IPS DF 6.9 (cell line): ENCODE results near the gene DNM3.

Experiments
- DNase-seq: peaks from one replicate; pipeline ENCODE4 v3.0.0-alpha.2; 2013; ENCODE audit warnings: low read depth, low spot score
- H3K27ac ChIP-seq: one replicate; pipeline ENCODE4 v1.5.1; 2013; ENCODE audit warnings: low read length, control low read depth
- H3K27me3 ChIP-seq: 2 replicates; pipeline ENCODE4 v1.6.1; 2013; ENCODE audit warnings: mild to moderate bottlenecking, low read length; ENCODE audit not compliant: control insufficient read depth, insufficient read depth
- H3K36me3 ChIP-seq: 2 replicates; pipeline ENCODE4 v1.6.1; 2013; ENCODE audit warnings: low read length; ENCODE audit not compliant: control insufficient read depth, insufficient read depth
- H3K4me1 ChIP-seq: 2 replicates; pipeline ENCODE4 v1.6.1; 2013; ENCODE audit warnings: low read length; ENCODE audit not compliant: control insufficient read depth, insufficient read depth
- H3K4me3 ChIP-seq: 2 replicates; pipeline ENCODE4 v1.5.1; 2013; ENCODE audit warnings: mild to moderate bottlenecking, low read length
- H3K9me3 ChIP-seq: 2 replicates; pipeline ENCODE4 v1.6.1; 2013; ENCODE audit warnings: low read length, inconsistent platforms; ENCODE audit not compliant: control insufficient read depth, insufficient read depth
- WGBS: extraction: QIAGEN DNeasy Blood & Tissue Kit; methylation state at CpG from one replicate; pipeline ENCODE4 v1.1.7; 2013; ENCODE audit warnings: mixed read lengths, missing lambda C conversion rate; ENCODE audit not compliant: insufficient read length, insufficient coverage; 5-methylcytosine and 5-hydroxymethylcytosine counted together

The DNM3 gene

GRCh38 chr1:172252321-172252720 lies 411.0 kb downstream of the DNM3 start:
- Histone ChIP-seq H3K4me3 (no peak overlapping the region), H3K27me3 (no peaks in the 10 kb centered on the region), H3K27ac (no peak overlapping the region), H3K4me1 (peaks cover 2% of the 10 kb centered on the region; the same call in 1 of the 2 replicates), H3K36me3 (no peaks in the 10 kb centered on the region), H3K9me3 (no peaks in the 10 kb centered on the region)
- no peak for DNase-seq
- no CpG with 5 or more reads among the region's 4 CpGs for WGBS

GRCh38 chr1:172252958-172253357 lies 411.7 kb downstream of the DNM3 start:
- H3K36me3 ChIP-seq: no peaks in the 10 kb centered on the region
- H3K9me3 ChIP-seq: no peaks in the 10 kb centered on the region
- no peak for DNase-seq
- H3K27ac ChIP-seq: no peak overlapping the region
- no CpG with 5 or more reads among the region's 2 CpGs for WGBS
- H3K27me3 ChIP-seq: no peaks in the 10 kb centered on the region
- H3K4me3 ChIP-seq: no peak overlapping the region
- H3K4me1 ChIP-seq: peaks cover 2% of the 10 kb centered on the region; the same call in 1 of the 2 replicates

DNA sequence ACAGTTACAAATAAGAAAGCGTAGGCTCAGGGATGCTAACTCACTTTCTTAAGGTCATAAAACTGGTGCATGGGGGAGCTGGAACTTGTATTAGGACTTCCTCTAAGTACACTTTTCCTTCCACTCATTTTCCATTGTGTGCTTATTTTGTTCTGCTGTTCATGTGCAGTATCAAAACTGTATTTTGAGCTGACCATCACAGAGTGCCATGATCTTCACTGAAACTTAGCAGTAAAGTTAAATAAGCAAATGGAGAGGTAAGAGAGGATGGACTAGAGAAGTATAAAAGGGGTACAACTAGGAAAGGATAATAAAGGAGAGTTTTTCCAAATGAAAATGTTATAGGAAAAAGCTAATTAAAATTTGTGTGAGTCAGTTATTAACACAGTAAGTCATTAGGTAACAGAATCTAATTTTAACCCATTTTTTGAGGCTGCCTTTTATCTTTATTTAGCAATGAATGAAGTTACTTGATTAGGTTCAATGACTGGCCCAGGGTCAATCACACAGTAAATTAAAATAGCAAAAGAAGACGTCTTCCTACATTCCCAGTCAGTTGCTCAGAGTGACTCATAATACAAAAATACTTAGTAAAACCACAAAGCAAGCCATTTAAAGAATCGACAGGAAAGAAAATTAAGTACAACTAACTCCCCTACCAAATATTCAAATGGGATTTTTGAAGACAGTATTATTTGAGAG lies 413.4 kb downstream of the DNM3 start:
- Histone ChIP-seq H3K4me3 (no peak overlapping the region), H3K27ac (no peak overlapping the region), H3K4me1 (no peaks in the 10 kb centered on the region), H3K36me3 (no peaks in the 10 kb centered on the region), H3K27me3 (no peaks in the 10 kb centered on the region), H3K9me3 (no peaks in the 10 kb centered on the region)
- no peak for DNase-seq
- no CpG with 5 or more reads among the region's 3 CpGs for WGBS

DNA sequence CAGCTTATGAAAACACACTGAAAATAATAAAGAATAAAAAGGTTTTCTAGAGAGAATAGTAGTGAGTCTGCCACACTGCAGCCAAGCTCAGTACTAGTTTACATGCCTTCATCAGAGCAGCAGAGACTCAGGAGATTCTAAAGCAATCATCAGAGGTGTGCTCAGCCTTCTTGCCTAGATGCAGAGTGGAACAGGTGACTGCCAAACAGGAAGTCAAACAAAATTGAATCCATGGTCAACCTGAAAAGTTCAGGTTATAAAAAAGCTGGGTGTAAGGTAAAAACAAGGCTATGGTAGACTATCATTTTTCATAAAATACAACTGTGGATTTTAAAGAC lies 413.9 kb downstream of the DNM3 start:
- no peak for DNase-seq
- Histone ChIP-seq H3K4me3 (no peak overlapping the region), H3K9me3 (no peaks in the 10 kb centered on the region), H3K4me1 (no peaks in the 10 kb centered on the region), H3K36me3 (no peaks in the 10 kb centered on the region), H3K27me3 (no peaks in the 10 kb centered on the region), H3K27ac (no peak overlapping the region)

DNA sequence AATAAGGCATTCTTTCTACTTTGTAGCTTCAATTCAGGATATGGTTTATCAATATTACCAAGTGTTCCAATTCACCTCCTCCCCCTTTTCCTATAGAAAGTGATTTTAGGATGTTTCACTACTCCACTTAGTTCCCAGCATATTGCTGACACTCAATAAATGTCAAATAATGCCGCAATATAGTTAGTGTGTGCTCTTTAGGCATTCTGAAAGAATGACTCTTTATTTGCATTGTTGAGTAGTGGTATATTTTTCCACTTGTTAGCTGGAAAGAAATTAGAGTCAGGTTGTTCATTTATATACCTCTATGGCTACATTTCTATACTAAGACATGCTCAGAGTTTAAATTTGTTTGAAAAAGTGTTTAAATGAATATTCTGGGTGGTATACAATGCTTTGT lies 424.6 kb downstream of the DNM3 start:
- Histone ChIP-seq H3K4me1 (no peaks in the 10 kb centered on the region), H3K36me3 (no peaks in the 10 kb centered on the region), H3K4me3 (no peak overlapping the region), H3K9me3 (no peaks in the 10 kb centered on the region), H3K27ac (no peak overlapping the region), H3K27me3 (no peaks in the 10 kb centered on the region)
- no CpG with 5 or more reads among the region's 1 CpG for WGBS
- DNase-seq: no peak

- Histone ChIP-seq H3K27me3 (no peaks in the 10 kb centered on the region), H3K27ac (no peak overlapping the region)
- no CpG with 5 or more reads among the region's 1 CpG for WGBS
Measured at GRCh38 chr1:172266528-172267174, 425.4 kb downstream of the DNM3 start.

GRCh38 chr1:172268237-172268636 lies 426.9 kb downstream of the DNM3 start:
- Histone ChIP-seq H3K4me3 (no peak overlapping the region), H3K36me3 (no peaks in the 10 kb centered on the region), H3K9me3 (no peaks in the 10 kb centered on the region), H3K4me1 (no peaks in the 10 kb centered on the region), H3K27ac (no peak overlapping the region), H3K27me3 (no peaks in the 10 kb centered on the region)
- WGBS: no CpG with 5 or more reads among the region's 3 CpGs
- no peak for DNase-seq

More at GRCh38 chr1:172266528-172267174, 425.4 kb downstream of the DNM3 start:
- Histone ChIP-seq H3K9me3 (no peaks in the 10 kb centered on the region), H3K4me1 (no peaks in the 10 kb centered on the region), H3K4me3 (no peak overlapping the region), H3K36me3 (no peaks in the 10 kb centered on the region)
- DNase-seq: no peak

DNA sequence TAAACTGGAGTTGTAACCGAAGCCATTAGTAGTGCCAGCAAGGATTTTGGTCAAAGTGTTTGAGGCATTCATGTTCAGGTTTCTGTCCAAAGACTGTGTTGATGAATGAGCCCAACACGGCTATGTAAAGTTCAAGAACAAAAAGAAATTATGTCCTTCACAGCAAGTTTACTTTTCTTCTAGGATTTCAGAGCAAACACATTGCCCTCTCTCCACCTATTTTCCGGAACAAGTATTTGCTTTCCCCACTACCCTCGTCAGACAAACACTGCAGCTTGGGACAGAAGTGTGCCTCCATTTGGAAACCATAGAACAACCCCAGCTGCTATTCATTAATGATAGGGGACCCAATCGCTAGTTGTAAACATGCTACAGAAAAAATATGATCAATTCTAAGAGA lies 427.8 kb downstream of the DNM3 start:
- Histone ChIP-seq H3K4me3 (no peak overlapping the region), H3K4me1 (no peaks in the 10 kb centered on the region; the same call in 1 of the 2 replicates), H3K36me3 (no peaks in the 10 kb centered on the region), H3K9me3 (no peaks in the 10 kb centered on the region), H3K27me3 (no peaks in the 10 kb centered on the region), H3K27ac (no peak overlapping the region)
- no CpG with 5 or more reads among the region's 5 CpGs for WGBS
- DNase-seq: no peak

GRCh38 chr1:172269644-172270043 lies 428.3 kb downstream of the DNM3 start:
- H3K27me3 ChIP-seq: no peaks in the 10 kb centered on the region
- no peak overlapping the region for H3K4me3 ChIP-seq
- no peak for DNase-seq
- H3K36me3 ChIP-seq: no peaks in the 10 kb centered on the region
- no peaks in the 10 kb centered on the region for H3K9me3 ChIP-seq
- WGBS: no CpG with 5 or more reads among the region's 3 CpGs
- no peak overlapping the region for H3K27ac ChIP-seq
- H3K4me1 ChIP-seq: no peaks in the 10 kb centered on the region; the same call in 1 of the 2 replicates

DNA sequence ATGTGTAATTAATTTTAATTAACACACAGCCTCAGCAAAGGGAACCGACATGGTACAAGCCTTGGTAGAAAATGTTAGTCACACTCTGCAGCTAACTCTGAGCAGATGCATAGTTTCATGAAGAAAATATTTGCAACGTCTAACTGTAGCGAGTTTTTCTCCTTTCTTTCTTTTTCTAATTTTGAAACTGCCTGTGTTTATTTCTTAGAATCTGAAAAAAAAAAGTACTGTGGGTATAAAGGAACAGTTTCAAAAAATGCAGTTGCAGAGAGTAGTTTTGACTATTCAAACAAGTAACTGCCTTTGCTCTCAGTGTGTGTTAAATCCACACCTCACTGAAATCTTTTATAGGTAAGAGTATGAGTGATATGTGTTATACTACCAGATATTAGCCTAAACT lies 429.3 kb downstream of the DNM3 start:
- WGBS: no CpG with 5 or more reads among the region's 3 CpGs
- Histone ChIP-seq H3K9me3 (no peaks in the 10 kb centered on the region), H3K4me3 (no peak overlapping the region), H3K27me3 (no peaks in the 10 kb centered on the region), H3K4me1 (no peaks in the 10 kb centered on the region; the same call in 1 of the 2 replicates), H3K27ac (no peak overlapping the region), H3K36me3 (no peaks in the 10 kb centered on the region)
- DNase-seq: no peak

DNA sequence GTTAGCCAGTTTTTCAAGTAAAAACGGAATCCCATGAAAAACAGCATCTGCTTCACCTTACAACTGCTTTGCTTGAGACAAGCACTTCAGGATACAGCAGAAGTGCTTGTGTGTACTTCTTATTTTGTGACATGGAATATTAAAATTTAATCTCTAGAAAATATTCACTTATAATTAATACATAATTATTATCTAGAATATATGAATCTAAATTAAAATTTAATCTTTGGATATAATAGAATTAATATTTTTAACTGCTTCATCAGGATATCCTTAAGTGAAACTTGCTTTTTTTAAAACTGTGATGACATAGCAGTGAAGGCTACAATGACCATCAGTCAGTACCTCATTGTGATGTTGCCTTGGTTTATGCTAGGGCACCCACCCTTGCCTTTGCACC lies 430.8 kb downstream of the DNM3 start:
- Histone ChIP-seq H3K36me3 (no peaks in the 10 kb centered on the region), H3K9me3 (no peaks in the 10 kb centered on the region), H3K4me1 (no peaks in the 10 kb centered on the region; the same call in 1 of the 2 replicates), H3K27ac (no peak overlapping the region), H3K27me3 (no peaks in the 10 kb centered on the region), H3K4me3 (no peak overlapping the region)
- no CpG with 5 or more reads among the region's 1 CpG for WGBS
- no peak for DNase-seq
